HepG2 (cell line): ENCODE measurements around the gene TTC31. TPM values are rescaled to one million over a fixed set of nuclear protein-coding genes. Genes with fewer than 3 reads are reported as not detected.

Experiments used
- ELK4 ChIP-seq: sonication (generic); formaldehyde crosslinking; IDR thresholded peaks from 2 replicates; pipeline ENCODE4 v1.9.0; 2021; ENCODE audit warnings: missing genetic modification reagents, borderline replicate concordance
- FOSL2 ChIP-seq: sonication (generic); formaldehyde crosslinking; IDR thresholded peaks from 2 replicates; pipeline ENCODE4 v1.4.0; 2020; ENCODE audit warnings: missing genetic modification reagents
- FOXP1 ChIP-seq, 2 experiments: fragments of 450-650 bp in 1 of 2; IDR thresholded peaks; 2 replicates each; pipeline ENCODE4 v1.6.1; 2017 to 2018; ENCODE audit warnings: antibody characterized with exemption in 1 of 2
- IRF1 ChIP-seq: sonication (generic); formaldehyde crosslinking; IDR thresholded peaks from 2 replicates; pipeline ENCODE4 v1.4.0; 2020; ENCODE audit warnings: low read depth, mild to moderate bottlenecking, missing genetic modification reagents
- KLF16 ChIP-seq, 2 experiments: sonication (generic) in 1 of 2; formaldehyde crosslinking in 1 of 2; IDR thresholded peaks; 2 replicates each; pipeline versions ENCODE4 v1.6.1 to v1.8.0; 2016 to 2023; ENCODE audit warnings: missing genetic modification reagents in 2 of 2, missing compliant biosample characterization in 1 of 2
- MIXL1 ChIP-seq: IDR thresholded peaks from 2 replicates; pipeline ENCODE4 v1.6.1; 2016
- PAF1 ChIP-seq: IDR thresholded peaks from 2 replicates; pipeline ENCODE4 v1.6.1; 2016; ENCODE audit warnings: missing genetic modification reagents, missing compliant biosample characterization
- PREB ChIP-seq: sonication (generic); formaldehyde crosslinking; IDR thresholded peaks from 2 replicates; pipeline ENCODE4 v1.4.0; 2020; ENCODE audit warnings: missing genetic modification reagents
- PTBP1 ChIP-seq: fragments of 200-400 bp; formaldehyde crosslinking; IDR thresholded peaks from 2 replicates; pipeline ENCODE4 v1.6.1; 2018; ENCODE audit warnings: low read length, low read depth; ENCODE audit not compliant: poor library complexity, severe bottlenecking
- RBFOX2 ChIP-seq: fragments of 200-400 bp; formaldehyde crosslinking; IDR thresholded peaks from 2 replicates; pipeline ENCODE4 v1.6.1; 2017; ENCODE audit warnings: low read depth, mild to moderate bottlenecking, low read length
- SETDB1 ChIP-seq: sonication (generic); formaldehyde crosslinking; IDR thresholded peaks from 2 replicates; pipeline ENCODE4 v1.5.1; 2020; ENCODE audit warnings: missing genetic modification reagents, mild to moderate bottlenecking, borderline replicate concordance
- SIN3A ChIP-seq: IDR thresholded peaks from 2 replicates; pipeline ENCODE4 v1.6.1; 2011; ENCODE audit warnings: low read depth, mild to moderate bottlenecking, control low read depth, low read length, borderline replicate concordance
- SMC3 ChIP-seq: IDR thresholded peaks from 2 replicates; pipeline ENCODE4 v1.6.1; 2011; ENCODE audit warnings: low read length, improper control_type of control experiment
- THYN1 ChIP-seq: sonication (generic); formaldehyde crosslinking; IDR thresholded peaks from 2 replicates; pipeline ENCODE4 v1.8.1; 2023; ENCODE audit warnings: low read depth, mild to moderate bottlenecking, moderate library complexity, missing genetic modification reagents, borderline replicate concordance
- U2AF2 ChIP-seq: fragments of 200-400 bp; formaldehyde crosslinking; IDR thresholded peaks from 2 replicates; pipeline ENCODE4 v1.6.1; 2017; ENCODE audit warnings: low read depth, mild to moderate bottlenecking, low read length
- ZBTB8A ChIP-seq: sonication (generic); formaldehyde crosslinking; IDR thresholded peaks from 2 replicates; pipeline ENCODE4 v1.4.0; 2020; ENCODE audit warnings: mild to moderate bottlenecking, low read depth, missing genetic modification reagents, borderline replicate concordance
- ZC3H13 ChIP-seq: sonication (generic); formaldehyde crosslinking; IDR thresholded peaks from 2 replicates; pipeline ENCODE4 v1.8.1; 2023; ENCODE audit warnings: mild to moderate bottlenecking, missing genetic modification reagents, moderate library complexity
- ZNF230 ChIP-seq: sonication (generic); formaldehyde crosslinking; IDR thresholded peaks from 2 replicates; pipeline ENCODE4 v1.4.0; 2020; ENCODE audit warnings: mild to moderate bottlenecking, missing genetic modification reagents
- ZNF430 ChIP-seq: sonication (generic); formaldehyde crosslinking; IDR thresholded peaks from 2 replicates; pipeline ENCODE4 v1.9.0; 2021; ENCODE audit warnings: mild to moderate bottlenecking, missing genetic modification reagents
- ZNF543 ChIP-seq: sonication (generic); formaldehyde crosslinking; IDR thresholded peaks from 2 replicates; pipeline ENCODE4 v1.4.0; 2020; ENCODE audit warnings: mild to moderate bottlenecking, missing genetic modification reagents
- ZNF550 ChIP-seq: sonication (generic); formaldehyde crosslinking; IDR thresholded peaks from 2 replicates; pipeline ENCODE4 v1.4.0; 2020; ENCODE audit warnings: mild to moderate bottlenecking, missing genetic modification reagents, borderline replicate concordance
- ZNF562 ChIP-seq: sonication (generic); formaldehyde crosslinking; IDR thresholded peaks from 2 replicates; pipeline ENCODE4 v1.8.0; 2022; ENCODE audit warnings: missing genetic modification reagents, borderline replicate concordance
- ZNF672 ChIP-seq: sonication (generic); formaldehyde crosslinking; IDR thresholded peaks from 2 replicates; pipeline ENCODE4 v1.8.1; 2022; ENCODE audit warnings: missing genetic modification reagents
- ZNF7 ChIP-seq: IDR thresholded peaks from 2 replicates; pipeline ENCODE4 v1.6.1; 2016; ENCODE audit warnings: missing biosample characterization, missing genetic modification reagents
- ZNF713 ChIP-seq: sonication (generic); formaldehyde crosslinking; IDR thresholded peaks from 2 replicates; pipeline ENCODE4 v1.4.0; 2020; ENCODE audit warnings: mild to moderate bottlenecking, missing genetic modification reagents
- ZNF782 ChIP-seq: sonication (generic); formaldehyde crosslinking; IDR thresholded peaks from 2 replicates; pipeline ENCODE4 v1.4.0; 2020; ENCODE audit warnings: missing genetic modification reagents, mild to moderate bottlenecking, borderline replicate concordance
- ZNF800 ChIP-seq: sonication (generic); formaldehyde crosslinking; IDR thresholded peaks from 2 replicates; pipeline ENCODE4 v1.4.0; 2020; ENCODE audit warnings: missing genetic modification reagents
- polyA plus RNA-seq, 8 experiments: library from polyadenylated mRNA; depleted of rRNA in 3 of 8; stranded (reverse) in 7 of 8; unstranded in 1 of 8; fragments of >200 nt; fragmentation: Illumina TruSeq in 4 of 8; extraction: Trizol in 4 of 8; gene quantifications; 2 replicates each; pipeline versions ENCODE4 v1.2.1 to v1.2.3, GENCODE V29; 2011 to 2016; ENCODE audit warnings: low read depth in 4 of 8, missing spikeins in 1 of 8, mixed read lengths in 1 of 8; ENCODE audit not compliant: insufficient read depth in 1 of 8
- total RNA-seq, 5 experiments: library from RNA; depleted of rRNA; stranded (reverse); fragments of >200 nt; fragmentation: Illumina TruSeq; extraction: Trizol; gene quantifications; 2 replicates each; pipeline ENCODE4 v1.2.3, GENCODE V29; 2016; ENCODE audit warnings: low read depth in 1 of 5

The TTC31 gene
- total and polyA plus RNA-seq, 2 of the 13 experiments (the other 11 are each of a cell fraction or from before 2014, with no cell fraction given): 28.3 to 39.5 TPM

- TF ChIP-seq PAF1 (CRISPR knock-in tag) (0 out of 2 replicates have a peak, but pooled peaks have one; percentile 72), ZNF562 (CRISPR knock-in tag) (no peak), ELK4 (CRISPR knock-in tag) (no peak), ZNF713 (CRISPR knock-in tag) (no peak), RBFOX2 (peak; percentile 85), THYN1 (peak; percentile 83; the same call in 1 of the 2 replicates), ZNF230 (peak; percentile 92), ZNF782 (peak; percentile 87; the same call in 1 of the 2 replicates), U2AF2 (no peak), ZNF800 (CRISPR knock-in tag) (peak; percentile 72), IRF1 (CRISPR knock-in tag) (no peak), PTBP1 (peak; percentile 24), ZNF550 (no peak), FOSL2 (CRISPR knock-in tag) (no peak), ZNF430 (peak; percentile 96), MIXL1 (CRISPR knock-in tag) (no peak), SMC3 (no peak), KLF16 (CRISPR knock-in tag; IDR thresholded peaks at IDR 0.05) (peak in 1 of 2 experiments; percentile 82; a peak in 2 of 4 replicates), ZBTB8A (no peak), ZNF7 (CRISPR knock-in tag) (no peak), PREB (CRISPR knock-in tag) (peak; percentile 31; the same call in 1 of the 2 replicates), ZNF672 (no peak), SIN3A (peak; percentile 43; the same call in 1 of the 2 replicates), ZNF543 (CRISPR knock-in tag) (0 out of 2 replicates have a peak, but pooled peaks have one; percentile 79), SETDB1 (CRISPR knock-in tag) (no peak), FOXP1 (IDR thresholded peaks at IDR 0.05) (no peak), FOXP1 (CRISPR knock-in tag; IDR thresholded peaks at IDR 0.05) (0 out of 2 replicates have a peak, but pooled peaks have one; percentile 3), ZC3H13 (CRISPR knock-in tag) (no peak)
Measured at GRCh38 chr2:74457549-74458131, 25.2 kb upstream of the TTC31 start (continued).
